HFFc6 (cell line): Measurements from ENCODE around the gene MOSMO. TPM values are rescaled to one million over a fixed set of nuclear protein-coding genes. Genes with fewer than 3 reads are reported as not detected.
A peak's percentile ranks its signal among the peaks of the same experiment; 100 is the strongest.
"Not testable (repeated sequence)": the region's sequence is repeated elsewhere in the genome, so short reads cannot be mapped to it uniquely, and the experiment has no call there.

ENCODE experiments used
- DNase-seq: peaks from one replicate; pipeline ENCODE4 v3.0.0-alpha.2; 2018
- H3K27ac Mint-ChIP-seq: 2 replicates; pipeline ENCODE4 v1.8.0; 2020; ENCODE audit warnings: mild to moderate bottlenecking, mixed read lengths
- H3K27me3 Mint-ChIP-seq: 2 replicates; pipeline ENCODE4 v1.8.0; 2021; ENCODE audit warnings: mild to moderate bottlenecking, moderate library complexity, mixed read lengths; ENCODE audit not compliant: insufficient read depth
- H3K36me3 Mint-ChIP-seq: 2 replicates; pipeline ENCODE4 v1.8.0; 2021; ENCODE audit warnings: low read depth, mixed read lengths
- H3K4me1 Mint-ChIP-seq: 2 replicates; pipeline ENCODE4 v1.8.0; 2020; ENCODE audit warnings: low read depth, mixed read lengths
- H3K4me3 Mint-ChIP-seq: 2 replicates; pipeline ENCODE4 v1.8.0; 2020; ENCODE audit warnings: mild to moderate bottlenecking, moderate library complexity, mixed read lengths
- H3K9me3 Mint-ChIP-seq: 2 replicates; pipeline ENCODE4 v1.8.0; 2020; ENCODE audit warnings: mild to moderate bottlenecking, mixed read lengths
- CTCF ChIP-seq: fragments of 200-600 bp; sonication (generic); IDR thresholded peaks from 2 replicates; pipeline ENCODE4 v1.5.0; 2021; ENCODE audit warnings: antibody characterized with exemption, mild to moderate bottlenecking
- total RNA-seq, 6 experiments: library from RNA; stranded (reverse); fragmentation: NEBNext Ultra II Directional; extraction: Animal tissue kit (Norgen Biotek cat#: 25700); gene quantifications; 2 replicates in 1 of 6; 3 replicates in 5 of 6; pipeline ENCODE4 v1.2.3, GENCODE V29; 2021

Gene MOSMO
- total RNA-seq, 6 experiments from 2014 or later = 16.9 to 28.2 (median 22.7) TPM

- no peaks in the 10 kb centered on the region for H3K4me1 Mint-ChIP-seq
- no peak overlapping the region for H3K27ac Mint-ChIP-seq
- no peak for TF ChIP-seq CTCF
- H3K4me3 Mint-ChIP-seq = no peak overlapping the region
- DNase-seq = no peak
- no peaks in the 10 kb centered on the region for H3K9me3 Mint-ChIP-seq
- no peaks in the 10 kb centered on the region for H3K36me3 Mint-ChIP-seq
- H3K27me3 Mint-ChIP-seq = peaks cover 13% of the 10 kb centered on the region
Observed at GRCh38 chr16:22122239-22122638, 114.3 kb downstream of the MOSMO start.

- Mint-ChIP-seq H3K27ac (no peak overlapping the region), H3K4me3 (no peak overlapping the region), H3K36me3 (no peaks in the 10 kb centered on the region), H3K9me3 (no peaks in the 10 kb centered on the region), H3K27me3 (peaks cover 19% of the 10 kb centered on the region), H3K4me1 (no peaks in the 10 kb centered on the region)
- peak; percentile 23 for TF ChIP-seq CTCF
- no peak for DNase-seq
Observed at GRCh38 chr16:22123146-22123545, 115.2 kb downstream of the MOSMO start.

GRCh38 chr16:22123759-22124490 is 116.0 kb downstream of the MOSMO start:
- no peak overlapping the region for H3K4me3 Mint-ChIP-seq
- H3K27ac Mint-ChIP-seq = no peak overlapping the region
- no peaks in the 10 kb centered on the region for H3K36me3 Mint-ChIP-seq
- H3K27me3 Mint-ChIP-seq = peaks cover 20% of the 10 kb centered on the region
- TF ChIP-seq CTCF = no peak
- no peaks in the 10 kb centered on the region for H3K9me3 Mint-ChIP-seq
- no peak for DNase-seq
- H3K4me1 Mint-ChIP-seq = no peaks in the 10 kb centered on the region

- H3K4me1 Mint-ChIP-seq = no peaks in the 10 kb centered on the region
- no peak for DNase-seq
- peaks cover 25% of the 10 kb centered on the region for H3K27me3 Mint-ChIP-seq
- H3K9me3 Mint-ChIP-seq = no peaks in the 10 kb centered on the region
- H3K36me3 Mint-ChIP-seq = no peaks in the 10 kb centered on the region
- TF ChIP-seq CTCF = no peak
- H3K27ac Mint-ChIP-seq = no peak overlapping the region
- H3K4me3 Mint-ChIP-seq = no peak overlapping the region
Observed at GRCh38 chr16:22124583-22125284, 116.8 kb downstream of the MOSMO start.

GRCh38 chr16:22126037-22126558 is 118.2 kb downstream of the MOSMO start:
- Mint-ChIP-seq H3K27ac (no peak overlapping the region), H3K36me3 (no peaks in the 10 kb centered on the region), H3K9me3 (no peaks in the 10 kb centered on the region), H3K4me3 (no peak overlapping the region), H3K27me3 (peaks cover 18% of the 10 kb centered on the region), H3K4me1 (no peaks in the 10 kb centered on the region)
- no peak for DNase-seq
- TF ChIP-seq CTCF = no peak

GRCh38 chr16:22128537-22128936 is 120.6 kb downstream of the MOSMO start:
- H3K27ac Mint-ChIP-seq, H3K4me3 Mint-ChIP-seq, DNase-seq: not testable (repeated sequence)

More at GRCh38 chr16:22128537-22128936, 120.6 kb downstream of the MOSMO start:
- not testable (repeated sequence) for H3K9me3 Mint-ChIP-seq, H3K4me1 Mint-ChIP-seq, H3K36me3 Mint-ChIP-seq
- peaks cover 15% of the 10 kb centered on the region for H3K27me3 Mint-ChIP-seq
